Chondrocyte (in vitro differentiated cells): ENCODE results near the gene COL15A1. TPM values are rescaled to one million over a fixed set of nuclear protein-coding genes. Genes with fewer than 3 reads are reported as not detected.

ENCODE experiments used
- DNase-seq: peaks from one replicate; pipeline ENCODE4 v3.0.0; 2021; ENCODE audit warnings: mixed read lengths, low spot score
- H3K27ac Mint-ChIP-seq: one replicate; pipeline ENCODE4 v1.8.0; 2021; ENCODE audit warnings: mild to moderate bottlenecking, moderate library complexity, mixed read lengths; ENCODE audit not compliant: unreplicated experiment
- H3K27me3 Mint-ChIP-seq: 2 replicates; pipeline ENCODE4 v1.8.0; 2021; ENCODE audit warnings: low read depth, mixed read lengths
- H3K36me3 Mint-ChIP-seq: 2 replicates; pipeline ENCODE4 v1.8.0; 2021; ENCODE audit warnings: low read depth, mixed read lengths
- H3K4me1 Mint-ChIP-seq: 2 replicates; pipeline ENCODE4 v1.8.0; 2021; ENCODE audit warnings: low read depth, mild to moderate bottlenecking, mixed read lengths
- H3K4me3 Mint-ChIP-seq: one replicate; pipeline ENCODE4 v1.8.0; 2021; ENCODE audit warnings: mild to moderate bottlenecking, moderate library complexity, mixed read lengths; ENCODE audit not compliant: unreplicated experiment
- H3K9me3 Mint-ChIP-seq: 2 replicates; pipeline ENCODE4 v1.8.0; 2021; ENCODE audit warnings: low read depth, mixed read lengths
- total RNA-seq: library from RNA; stranded (reverse); gene quantifications from 3 replicates; pipeline ENCODE4 v1.2.1, GENCODE V29; 2021
- TF ChIP-seq, protein P1 (sequence below): fragments of 200-600 bp; sonication (generic); IDR thresholded peaks from 2 replicates; pipeline ENCODE4 v1.5.0; 2021; ENCODE audit warnings: antibody characterized with exemption, mild to moderate bottlenecking, moderate library complexity

The COL15A1 gene
- total RNA-seq, 1 donor from 2014 or later: 5.4 TPM

DNA sequence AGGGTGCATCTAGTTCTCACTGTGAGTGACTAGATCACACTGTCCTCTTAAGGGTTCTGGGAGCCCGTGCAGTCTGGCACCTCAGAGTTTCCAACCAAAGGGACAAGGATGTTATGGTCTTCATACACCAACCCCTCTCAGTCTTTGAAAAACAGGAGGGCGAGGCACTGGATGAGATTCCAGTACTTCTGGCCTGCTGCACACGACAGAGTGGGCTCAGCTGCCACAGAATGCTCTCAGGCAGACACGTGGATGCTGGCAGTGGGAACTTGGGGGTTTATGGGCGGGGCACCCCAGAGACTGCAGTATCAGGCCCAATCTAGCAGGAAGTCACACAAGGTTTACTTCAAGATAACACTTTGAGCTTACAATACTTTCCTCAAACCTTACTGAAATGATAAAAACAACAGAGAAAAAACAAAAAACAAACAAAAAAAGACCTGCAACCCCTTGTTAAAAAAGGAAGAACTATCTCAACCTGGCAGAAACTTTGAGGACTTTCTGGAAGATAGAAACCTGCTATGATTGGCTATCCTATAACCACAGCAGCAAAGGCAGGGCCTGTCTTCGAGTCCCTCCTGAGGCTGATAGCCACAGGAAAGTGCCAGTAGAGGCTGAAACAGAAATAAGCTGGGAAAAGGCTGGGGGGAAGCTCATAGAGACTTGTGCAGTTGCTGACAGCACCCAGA, 132.9 kb downstream of the COL15A1 start:
- Mint-ChIP-seq H3K4me1 (peaks cover 34% of the 10 kb centered on the region), H3K36me3 (no peaks in the 10 kb centered on the region), H3K9me3 (no peaks in the 10 kb centered on the region), H3K27me3 (no peaks in the 10 kb centered on the region), H3K27ac (no peak overlapping the region), H3K4me3 (no peak overlapping the region)
- no peak for DNase-seq
- TF ChIP-seq, protein P1, sequence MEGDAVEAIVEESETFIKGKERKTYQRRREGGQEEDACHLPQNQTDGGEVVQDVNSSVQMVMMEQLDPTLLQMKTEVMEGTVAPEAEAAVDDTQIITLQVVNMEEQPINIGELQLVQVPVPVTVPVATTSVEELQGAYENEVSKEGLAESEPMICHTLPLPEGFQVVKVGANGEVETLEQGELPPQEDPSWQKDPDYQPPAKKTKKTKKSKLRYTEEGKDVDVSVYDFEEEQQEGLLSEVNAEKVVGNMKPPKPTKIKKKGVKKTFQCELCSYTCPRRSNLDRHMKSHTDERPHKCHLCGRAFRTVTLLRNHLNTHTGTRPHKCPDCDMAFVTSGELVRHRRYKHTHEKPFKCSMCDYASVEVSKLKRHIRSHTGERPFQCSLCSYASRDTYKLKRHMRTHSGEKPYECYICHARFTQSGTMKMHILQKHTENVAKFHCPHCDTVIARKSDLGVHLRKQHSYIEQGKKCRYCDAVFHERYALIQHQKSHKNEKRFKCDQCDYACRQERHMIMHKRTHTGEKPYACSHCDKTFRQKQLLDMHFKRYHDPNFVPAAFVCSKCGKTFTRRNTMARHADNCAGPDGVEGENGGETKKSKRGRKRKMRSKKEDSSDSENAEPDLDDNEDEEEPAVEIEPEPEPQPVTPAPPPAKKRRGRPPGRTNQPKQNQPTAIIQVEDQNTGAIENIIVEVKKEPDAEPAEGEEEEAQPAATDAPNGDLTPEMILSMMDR: no peak

DNA sequence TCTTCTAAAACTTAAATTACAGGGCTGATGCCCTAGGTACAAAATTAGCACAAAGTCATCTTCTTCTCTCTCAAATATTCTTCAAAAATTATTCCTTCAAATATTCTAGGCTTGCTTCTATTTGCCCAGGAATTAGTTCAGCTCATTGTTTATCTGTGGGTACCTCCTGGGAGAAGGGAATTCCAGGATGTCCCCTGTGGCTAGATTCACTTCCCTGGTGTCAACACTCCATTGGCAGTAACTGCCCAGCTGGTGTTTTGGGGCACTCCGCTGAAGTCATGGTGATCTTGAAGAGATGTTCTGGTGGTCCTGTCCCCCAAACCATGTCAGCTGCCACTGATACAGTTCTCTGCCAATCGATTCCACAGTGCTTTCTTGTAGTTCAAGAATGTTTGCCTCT, 135.0 kb downstream of the COL15A1 start:
- no peaks in the 10 kb centered on the region for H3K36me3 Mint-ChIP-seq
- H3K4me1 Mint-ChIP-seq: peaks cover 27% of the 10 kb centered on the region
- H3K9me3 Mint-ChIP-seq: no peaks in the 10 kb centered on the region
- H3K27me3 Mint-ChIP-seq: peaks cover 1% of the 10 kb centered on the region
- TF ChIP-seq, protein P1: no peak
- H3K4me3 Mint-ChIP-seq: no peak overlapping the region
- no peak for DNase-seq
- no peak overlapping the region for H3K27ac Mint-ChIP-seq

DNA sequence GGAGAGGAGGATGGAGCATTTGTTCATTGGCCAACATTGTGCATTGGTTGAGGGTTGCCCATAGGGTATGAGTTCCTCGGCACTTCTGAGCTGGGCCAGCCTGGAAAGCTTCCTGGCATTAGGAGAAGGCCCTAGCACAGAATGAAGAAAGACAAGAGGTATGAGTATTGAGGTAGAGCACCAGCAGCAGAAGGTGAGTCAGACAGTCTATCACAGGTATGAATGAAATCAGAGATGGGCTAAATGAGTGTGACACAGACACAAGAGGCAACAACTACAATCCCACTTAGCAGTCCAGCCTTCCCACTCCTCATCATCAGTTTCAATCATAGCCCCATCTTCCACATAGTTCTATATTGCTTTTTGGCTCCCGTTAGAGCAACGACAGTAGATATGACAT, 135.8 kb downstream of the COL15A1 start:
- TF ChIP-seq, protein P1: no peak
- Mint-ChIP-seq H3K27ac (no peak overlapping the region), H3K9me3 (no peaks in the 10 kb centered on the region), H3K4me3 (no peak overlapping the region), H3K27me3 (peaks cover 1% of the 10 kb centered on the region), H3K4me1 (peaks cover 27% of the 10 kb centered on the region), H3K36me3 (no peaks in the 10 kb centered on the region)
- DNase-seq: no peak

DNA sequence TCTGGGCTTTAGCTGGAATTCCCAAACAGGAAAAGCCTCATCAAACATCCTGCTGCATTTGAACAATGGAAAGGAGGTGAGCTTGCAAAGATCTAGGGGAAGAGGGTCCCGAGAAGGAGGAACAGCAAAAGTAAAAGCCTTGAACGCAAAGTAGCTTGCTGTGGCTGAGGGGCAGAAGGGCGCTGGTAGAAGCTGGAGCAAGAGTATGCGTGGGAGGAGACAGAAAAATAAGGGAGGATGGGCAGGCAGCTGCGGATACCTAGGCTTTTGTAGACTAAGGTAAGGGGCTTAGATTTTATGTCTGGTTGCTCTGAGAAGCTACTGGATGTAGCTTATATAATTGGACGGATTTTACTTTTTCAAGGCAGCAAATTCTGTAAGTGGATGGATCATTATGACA, 139.3 kb downstream of the COL15A1 start:
- no peak for DNase-seq
- peaks cover 29% of the 10 kb centered on the region for H3K4me1 Mint-ChIP-seq
- peaks cover 1% of the 10 kb centered on the region for H3K27me3 Mint-ChIP-seq
- TF ChIP-seq, protein P1: no peak
- no peak overlapping the region for H3K27ac Mint-ChIP-seq
- H3K4me3 Mint-ChIP-seq: no peak overlapping the region
- H3K36me3 Mint-ChIP-seq: no peaks in the 10 kb centered on the region
- H3K9me3 Mint-ChIP-seq: no peaks in the 10 kb centered on the region

DNA sequence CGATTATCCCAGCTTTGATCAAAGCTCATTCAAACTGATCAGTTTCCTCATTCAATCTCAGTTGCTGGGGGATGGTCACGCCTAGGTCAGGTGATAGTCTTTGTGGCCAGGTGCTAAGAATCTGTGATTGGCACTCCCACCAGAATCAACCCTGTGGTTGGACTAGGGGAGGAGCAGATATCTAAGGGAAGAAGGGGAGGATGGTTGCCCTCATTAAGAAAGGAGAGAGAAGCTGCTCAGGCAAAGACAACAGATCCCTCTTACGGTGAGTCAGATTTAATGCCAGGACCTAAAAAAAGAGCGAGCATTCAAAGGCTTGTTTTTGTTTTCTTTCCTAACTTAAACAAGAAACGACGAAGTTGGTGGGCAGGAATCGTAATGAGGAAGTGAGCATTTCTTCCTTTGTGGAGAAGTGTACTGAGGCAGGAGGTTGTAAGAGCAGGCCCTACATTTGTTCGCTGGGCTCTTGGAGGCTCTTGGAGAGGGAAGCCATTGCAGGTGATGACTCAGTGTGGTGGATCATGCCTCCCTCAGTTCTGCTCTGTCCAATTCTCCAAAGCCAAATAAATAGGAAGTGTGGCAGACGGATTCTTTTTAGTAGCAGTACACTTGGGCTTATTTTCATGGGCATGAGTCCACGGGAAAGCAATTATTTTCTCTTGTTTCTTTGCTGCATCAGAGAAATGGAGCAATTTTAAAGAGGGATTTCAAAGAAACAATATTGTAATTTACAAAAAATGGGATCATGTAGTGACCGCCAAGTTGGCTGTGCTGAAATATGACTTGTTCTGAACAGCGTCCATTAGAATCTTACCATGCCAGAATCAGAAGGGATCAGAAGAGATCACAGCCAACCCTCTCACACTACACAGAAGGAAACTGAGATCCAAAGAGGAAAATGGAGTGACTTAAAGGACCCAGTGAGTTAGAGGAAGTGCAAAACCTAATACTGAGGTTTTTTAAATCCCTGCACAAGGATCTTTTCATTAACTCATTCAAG, 142.5 kb downstream of the COL15A1 start:
- peaks cover 1% of the 10 kb centered on the region for H3K27me3 Mint-ChIP-seq
- peak overlapping the region; percentile 87 for H3K27ac Mint-ChIP-seq
- TF ChIP-seq, protein P1: no peak
- peaks cover 20% of the 10 kb centered on the region for H3K4me1 Mint-ChIP-seq
- H3K4me3 Mint-ChIP-seq: no peak overlapping the region
- peaks cover 7% of the 10 kb centered on the region for H3K9me3 Mint-ChIP-seq
- H3K36me3 Mint-ChIP-seq: peaks cover 2% of the 10 kb centered on the region
- DNase-seq: no peak
